ENCODE data around the gene NEURL3. TPM values are rescaled to one million over a fixed set of nuclear protein-coding genes. Genes with fewer than 3 reads are reported as not detected.

The NEURL3 gene
- polyA plus RNA-seq, 1 experiment: not detected

- peak; percentile 53 for DNase-seq (ENCODE audit: low read depth, low spot score)
- H3K9me3 ChIP-seq (ENCODE audit: control insufficient read depth, insufficient read depth, low read length): no peaks in the 10 kb centered on the region; the same call in 1 of the 2 replicates
- H3K27ac ChIP-seq (ENCODE audit: low read depth, low read length): peak within 1 kb of the TSS; percentile 39
- TF ChIP-seq, protein P1, sequence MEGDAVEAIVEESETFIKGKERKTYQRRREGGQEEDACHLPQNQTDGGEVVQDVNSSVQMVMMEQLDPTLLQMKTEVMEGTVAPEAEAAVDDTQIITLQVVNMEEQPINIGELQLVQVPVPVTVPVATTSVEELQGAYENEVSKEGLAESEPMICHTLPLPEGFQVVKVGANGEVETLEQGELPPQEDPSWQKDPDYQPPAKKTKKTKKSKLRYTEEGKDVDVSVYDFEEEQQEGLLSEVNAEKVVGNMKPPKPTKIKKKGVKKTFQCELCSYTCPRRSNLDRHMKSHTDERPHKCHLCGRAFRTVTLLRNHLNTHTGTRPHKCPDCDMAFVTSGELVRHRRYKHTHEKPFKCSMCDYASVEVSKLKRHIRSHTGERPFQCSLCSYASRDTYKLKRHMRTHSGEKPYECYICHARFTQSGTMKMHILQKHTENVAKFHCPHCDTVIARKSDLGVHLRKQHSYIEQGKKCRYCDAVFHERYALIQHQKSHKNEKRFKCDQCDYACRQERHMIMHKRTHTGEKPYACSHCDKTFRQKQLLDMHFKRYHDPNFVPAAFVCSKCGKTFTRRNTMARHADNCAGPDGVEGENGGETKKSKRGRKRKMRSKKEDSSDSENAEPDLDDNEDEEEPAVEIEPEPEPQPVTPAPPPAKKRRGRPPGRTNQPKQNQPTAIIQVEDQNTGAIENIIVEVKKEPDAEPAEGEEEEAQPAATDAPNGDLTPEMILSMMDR (IDR thresholded peaks at IDR 0.05; ENCODE audit: low read depth, low read length): peak; percentile 47
- H3K4me3 ChIP-seq (ENCODE audit: low read depth, low read length): peak within 1 kb of the TSS; percentile 74
- ChIA-PET POLR2A (no interaction called here), CTCF (interaction anchor here (1.0 to 6.9 kb wide), 2 partner anchors 18 to 221 kb away, joined by 3 to 46 read pairs; no protein-coding TSS in a partner anchor)
- H3K27me3 ChIP-seq (ENCODE audit: control insufficient read depth, insufficient read depth, low read length): no peaks in the 10 kb centered on the region
Observed at GRCh38 chr2:96536445-96537065, 31.4 kb upstream of the NEURL3 start, which contains the start of gene ARID5A. ARID5A (plus strand) TSS chr2:96536752; CDS start chr2:96536827, 75 bp downstream.

DNA sequence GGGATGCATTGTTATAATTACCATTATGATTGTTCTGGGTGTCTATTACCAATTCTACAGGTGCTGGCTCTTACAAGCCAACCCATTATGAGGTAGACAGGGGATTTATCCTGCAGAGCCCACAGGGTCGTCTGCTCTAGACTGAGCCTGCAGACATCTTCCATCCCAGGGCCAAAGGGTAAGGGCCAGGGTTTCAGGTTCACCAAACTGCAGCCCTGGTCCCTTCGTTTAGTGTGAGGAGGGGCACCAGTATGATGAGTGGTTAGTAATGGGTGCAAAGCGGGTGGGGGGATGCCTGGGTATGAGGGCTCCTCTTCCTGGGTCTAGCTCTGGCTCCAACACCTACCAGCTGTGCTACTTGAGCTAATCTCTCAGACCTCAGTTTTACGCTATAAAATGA lies 30.2 kb upstream of the NEURL3 start:
- no peaks in the 10 kb centered on the region for H3K27me3 ChIP-seq (ENCODE audit: control insufficient read depth, insufficient read depth, low read length)
- ChIA-PET CTCF (interaction anchor here (0.6 to 2.8 kb wide), 5 partner anchors 19 to 265 kb away, joined by 4 to 16 read pairs (median 6); no protein-coding TSS in a partner anchor), POLR2A (no interaction called here)
- DNase-seq (ENCODE audit: low read depth, low spot score): no peak
- TF ChIP-seq, protein P1 (IDR thresholded peaks at IDR 0.05; ENCODE audit: low read depth, low read length): no peak
- H3K9me3 ChIP-seq (ENCODE audit: control insufficient read depth, insufficient read depth, low read length): no peaks in the 10 kb centered on the region; the same call in 1 of the 2 replicates
- H3K27ac ChIP-seq (ENCODE audit: low read depth, low read length): no peak overlapping the region
- H3K4me3 ChIP-seq (ENCODE audit: low read depth, low read length): no peak overlapping the region

DNA sequence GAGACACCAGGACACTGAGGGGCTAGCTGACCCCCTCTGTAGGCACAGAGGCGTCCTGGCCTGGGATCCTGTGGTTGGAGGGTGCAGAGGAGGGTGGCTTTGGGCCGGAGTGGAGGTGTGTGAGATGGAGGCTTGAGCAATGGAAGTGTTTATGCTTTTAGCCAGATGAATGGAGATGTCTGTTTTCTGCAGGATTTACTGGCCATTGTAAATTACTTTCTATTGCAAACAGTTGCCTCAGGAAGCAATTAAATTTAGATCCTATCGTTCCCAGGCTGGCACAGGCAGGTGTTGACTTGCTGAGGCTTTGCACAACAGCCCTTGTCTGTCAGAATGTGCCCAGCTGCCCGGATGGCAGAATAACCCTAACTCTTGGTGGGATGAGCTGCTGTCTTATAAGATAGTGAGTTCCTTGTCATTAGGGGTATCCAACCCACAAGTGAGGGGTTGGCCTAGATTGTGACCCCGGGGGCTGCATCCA lies 29.6 kb upstream of the NEURL3 start:
- Histone ChIP-seq H3K4me3 (ENCODE audit: low read depth, low read length) (no peak overlapping the region), H3K27me3 (ENCODE audit: control insufficient read depth, insufficient read depth, low read length) (no peaks in the 10 kb centered on the region), H3K27ac (ENCODE audit: low read depth, low read length) (no peak overlapping the region), H3K9me3 (ENCODE audit: control insufficient read depth, insufficient read depth, low read length) (no peaks in the 10 kb centered on the region; the same call in 1 of the 2 replicates)
- DNase-seq (ENCODE audit: low read depth, low spot score): no peak
- ChIA-PET POLR2A (no interaction called here), CTCF (interaction anchor here (1.3 to 2.8 kb wide), 2 partner anchors 13 to 19 kb away, joined by 5 to 16 read pairs; no protein-coding TSS in a partner anchor)
- TF ChIP-seq, protein P1 (IDR thresholded peaks at IDR 0.05; ENCODE audit: low read depth, low read length): no peak

GRCh38 chr2:96534141-96534540 lies 29.0 kb upstream of the NEURL3 start:
- POLR2A ChIA-PET: no interaction called here
- no peak for DNase-seq (ENCODE audit: low read depth, low spot score)
- Histone ChIP-seq H3K27me3 (ENCODE audit: control insufficient read depth, insufficient read depth, low read length) (no peaks in the 10 kb centered on the region), H3K27ac (ENCODE audit: low read depth, low read length) (no peak overlapping the region), H3K4me3 (ENCODE audit: low read depth, low read length) (no peak overlapping the region), H3K9me3 (ENCODE audit: control insufficient read depth, insufficient read depth, low read length) (no peaks in the 10 kb centered on the region; the same call in 1 of the 2 replicates)
- TF ChIP-seq, protein P1 (IDR thresholded peaks at IDR 0.05; ENCODE audit: low read depth, low read length): no peak
- CTCF ChIA-PET: interaction anchor here (1.3 to 2.8 kb wide), 3 partner anchors 14 to 20 kb away, joined by 4 to 16 read pairs (median 5); no protein-coding TSS in a partner anchor
